DND-41 (cell line): Measurements from ENCODE around the gene ALDH1A1.
"Not testable (repeated sequence)": the region's sequence is repeated elsewhere in the genome, so short reads cannot be mapped to it uniquely, and the experiment has no call there.

Source experiments
- CTCF ChIP-seq: IDR thresholded peaks from 2 replicates; pipeline ENCODE4 v1.5.1; 2012; ENCODE audit warnings: borderline replicate concordance, low read length, moderate library complexity, mild to moderate bottlenecking; ENCODE audit not compliant: poor library complexity, severe bottlenecking; ENCODE audit errors: extremely low read depth
- EZH2 ChIP-seq: IDR thresholded peaks from 3 replicates; pipeline ENCODE4 v1.6.1; 2012; ENCODE audit warnings: borderline replicate concordance, low read depth, mild to moderate bottlenecking, moderate library complexity, low read length, inconsistent platforms; ENCODE audit not compliant: severe bottlenecking

- not testable (repeated sequence) for TF ChIP-seq CTCF, EZH2
These were observed 13.3 kb downstream of the ALDH1A1 start for GRCh38 chr9:72939581-72939980.
